Temporal lobe (tissue), 1 donor: Measurements from ENCODE around the gene GLIS2. TPM values are rescaled to one million over a fixed set of nuclear protein-coding genes. Genes with fewer than 3 reads are reported as not detected.

ENCODE experiments used
- total RNA-seq: library from RNA; depleted of rRNA; stranded (reverse); fragments of >200 nt; gene quantifications from one replicate; pipeline ENCODE4 v1.2.3, GENCODE V29; 2014

The GLIS2 gene
- total RNA-seq, 1 donor from 2014 or later: 5.7 TPM

Other genes starting within 250 kb of the GLIS2 start
- gene ADCY9, start 199.6 kb upstream of the GLIS2 start, total RNA-seq: 7.1 TPM
- gene SRL, start 74.0 kb upstream of the GLIS2 start, total RNA-seq: under 0.01 TPM
- gene TFAP4, start 43.0 kb upstream of the GLIS2 start, total RNA-seq: 5.7 TPM
- 16.7 TPM for gene PAM16, start 35.3 kb downstream of the GLIS2 start, total RNA-seq
- gene VASN, start 55.8 kb downstream of the GLIS2 start, total RNA-seq: 2.5 TPM
- gene CORO7, start 100.5 kb downstream of the GLIS2 start, total RNA-seq: 25.6 TPM
- gene DNAJA3, start 109.8 kb downstream of the GLIS2 start, total RNA-seq: 21.1 TPM
- gene NMRAL1, start 158.6 kb downstream of the GLIS2 start, total RNA-seq: 39.1 TPM
- gene HMOX2, start 160.3 kb downstream of the GLIS2 start, total RNA-seq: 30.0 TPM
- 10.8 TPM for gene CDIP1, start 222.7 kb downstream of the GLIS2 start, total RNA-seq
- 0.25 TPM for gene C16orf96, start 240.3 kb downstream of the GLIS2 start, total RNA-seq